Psoas muscle (tissue), 8 donors: ENCODE data around the gene KIAA2012. TPM values are rescaled to one million over a fixed set of nuclear protein-coding genes. Genes with fewer than 3 reads are reported as not detected.

ENCODE experiments used
- ATAC-seq, 4 donors: fragments of 200-7000 bp; cut with Tn5 transposase; one replicate each; pipeline ENCODE4 v1.9.1; 2020; ENCODE audit warnings: moderate library complexity in 3 of 4, mild to moderate bottlenecking in 2 of 4
- DNase-seq, 2 donors: peaks; one replicate each; pipeline ENCODE4 v3.0.0-alpha.2; 2020
- H3K27ac ChIP-seq: fragments of 200-600 bp; one replicate; pipeline ENCODE4 v1.8.0; 2022
- H3K27me3 ChIP-seq, 3 donors: fragments of 200-600 bp in 1 of 3; one replicate each; pipeline versions ENCODE4 v1.6.1 to v1.8.0; 2013 to 2022; ENCODE audit warnings: low read length in 2 of 3, mild to moderate bottlenecking in 2 of 3, moderate library complexity in 1 of 3; ENCODE audit not compliant: insufficient read depth in 3 of 3
- H3K36me3 ChIP-seq, 2 donors: fragments of 200-600 bp in 1 of 2; one replicate each; pipeline versions ENCODE4 v1.6.1 to v1.8.0; 2013 to 2022; ENCODE audit warnings: low read depth in 1 of 2, mild to moderate bottlenecking in 1 of 2, moderate library complexity in 1 of 2; ENCODE audit not compliant: insufficient read depth in 1 of 2
- H3K4me1 ChIP-seq: fragments of 200-600 bp; one replicate; pipeline ENCODE4 v1.8.0; 2022
- H3K4me3 ChIP-seq: fragments of 200-600 bp; one replicate; pipeline ENCODE4 v1.8.0; 2022; ENCODE audit warnings: mild to moderate bottlenecking
- H3K9me3 ChIP-seq: fragments of 200-600 bp; one replicate; pipeline ENCODE4 v1.8.0; 2022
- WGBS, 3 donors: extraction: QIAGEN DNeasy Blood & Tissue Kit; methylation state at CpG; one replicate each; pipeline versions ENCODE4 v1.1.6 to v1.1.7; 2013; 5-methylcytosine and 5-hydroxymethylcytosine counted together
- intact Hi-C, 2 donors: fragments of 100-400 bp; cut with DNase I; formaldehyde crosslinking; loops; one replicate each; pipeline versions ENCODE4 v1.11.0 to v1.14.2; 2022
- polyA plus RNA-seq, 3 donors: library from polyadenylated mRNA; stranded (reverse); fragments of 200-250 nt; gene quantifications; one replicate each; pipeline ENCODE4 v1.2.3, GENCODE V29; 2013
- total RNA-seq, 4 donors: library from RNA; stranded (reverse); fragmentation: NEBNext Ultra II Directional in 2 of 4; extraction: Animal tissue kit (Norgen Biotek cat#: 25700) in 2 of 4; gene quantifications; one replicate each; pipeline versions ENCODE4 v1.2.1 to v1.2.4, GENCODE V29; 2021 to 2023
- TF ChIP-seq, protein P1 (sequence below): fragments of 200-600 bp; IDR thresholded peaks from one replicate; pipeline ENCODE4 v1.8.0; 2022; ENCODE audit warnings: antibody characterized with exemption
- donor health status: healthy with polysubstance abuse.
- donor health status: DM: no; HTN: no; CAD: no; lungs with moderate emphysema.
- donor health status: Bipolar disorder and iron deficiency.
- donor health status: healthy.
- donor health status: DM: yes; HTN: yes; CAD: no.
- donor health status: DM: no; HTN: no; CAD: no.
- donor health status: DM: no; HTN: no; CAD: no.
- donor health status: DM: yes; HTN: yes; CAD: no.

The KIAA2012 gene
- total and polyA plus RNA-seq, 7 donors, result 0.03 to 0.06 TPM; not detected in 5

GRCh38 chr2:202171241-202171825, 98.3 kb downstream of the KIAA2012 start:
- DNase-seq (no peak), ATAC-seq (peak in 2 of 4 donors; percentile 42 to 49)
- H3K27ac ChIP-seq, result no peak overlapping the region
- peak overlapping the region; percentile 32 for H3K4me3 ChIP-seq
- intact Hi-C loops, result no loop called here
- peaks cover 0 to 4% (median 0%) of the 10 kb centered on the region in 3 donors for H3K27me3 ChIP-seq
- H3K9me3 ChIP-seq, result no peaks in the 10 kb centered on the region
- no peaks in the 10 kb centered on the region for H3K4me1 ChIP-seq
- TF ChIP-seq, protein P1, sequence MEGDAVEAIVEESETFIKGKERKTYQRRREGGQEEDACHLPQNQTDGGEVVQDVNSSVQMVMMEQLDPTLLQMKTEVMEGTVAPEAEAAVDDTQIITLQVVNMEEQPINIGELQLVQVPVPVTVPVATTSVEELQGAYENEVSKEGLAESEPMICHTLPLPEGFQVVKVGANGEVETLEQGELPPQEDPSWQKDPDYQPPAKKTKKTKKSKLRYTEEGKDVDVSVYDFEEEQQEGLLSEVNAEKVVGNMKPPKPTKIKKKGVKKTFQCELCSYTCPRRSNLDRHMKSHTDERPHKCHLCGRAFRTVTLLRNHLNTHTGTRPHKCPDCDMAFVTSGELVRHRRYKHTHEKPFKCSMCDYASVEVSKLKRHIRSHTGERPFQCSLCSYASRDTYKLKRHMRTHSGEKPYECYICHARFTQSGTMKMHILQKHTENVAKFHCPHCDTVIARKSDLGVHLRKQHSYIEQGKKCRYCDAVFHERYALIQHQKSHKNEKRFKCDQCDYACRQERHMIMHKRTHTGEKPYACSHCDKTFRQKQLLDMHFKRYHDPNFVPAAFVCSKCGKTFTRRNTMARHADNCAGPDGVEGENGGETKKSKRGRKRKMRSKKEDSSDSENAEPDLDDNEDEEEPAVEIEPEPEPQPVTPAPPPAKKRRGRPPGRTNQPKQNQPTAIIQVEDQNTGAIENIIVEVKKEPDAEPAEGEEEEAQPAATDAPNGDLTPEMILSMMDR, result no peak
- 19 to 24% (median 21%) methylated on average over 32 of the region's 32 CpGs for WGBS, 3 donors
- H3K36me3 ChIP-seq, result peaks cover 0 to 2% of the 10 kb centered on the region in 2 donors

DNA sequence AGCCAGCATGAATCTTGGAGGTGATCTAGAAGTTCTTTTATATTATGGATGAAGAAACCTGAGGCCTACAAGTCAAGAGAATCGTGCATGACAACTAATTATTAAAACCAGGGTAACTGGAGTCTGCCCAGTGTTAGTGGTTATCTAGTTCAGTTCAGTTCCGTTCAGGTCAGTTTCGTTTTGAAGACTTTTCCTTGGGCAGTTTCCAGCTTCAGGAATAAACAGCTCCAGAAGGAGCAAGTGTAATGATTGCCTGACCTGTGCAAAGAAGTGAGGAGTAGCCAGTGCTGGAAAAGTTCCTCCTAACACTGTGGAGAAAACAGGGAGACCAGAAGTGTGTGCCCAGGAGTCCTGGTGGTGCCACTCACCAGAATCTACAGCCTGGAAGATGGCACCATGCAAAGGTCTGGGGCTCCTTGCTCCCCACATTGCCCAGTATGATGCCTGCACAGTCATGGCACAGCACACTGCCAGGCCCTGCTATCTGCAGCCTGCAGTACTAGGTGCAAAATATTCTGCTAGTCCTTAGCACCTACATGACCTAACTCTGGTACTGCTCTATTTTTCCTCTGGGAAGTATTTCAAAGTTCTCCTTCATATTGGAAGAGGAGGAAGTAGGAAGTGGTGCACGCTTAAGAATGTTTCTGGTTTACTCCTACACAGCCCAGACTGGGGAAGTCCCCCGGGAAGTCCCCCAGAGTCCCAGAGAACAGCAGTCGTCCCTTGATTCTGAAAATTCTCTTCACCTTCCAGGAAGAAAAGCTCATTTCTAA, 99.6 kb downstream of the KIAA2012 start:
- Histone ChIP-seq H3K4me3 (no peak overlapping the region), H3K27me3 (peaks cover 0 to 4% (median 0%) of the 10 kb centered on the region in 3 donors), H3K36me3 (peaks cover 0 to 2% of the 10 kb centered on the region in 2 donors), H3K4me1 (no peaks in the 10 kb centered on the region), H3K27ac (no peak overlapping the region), H3K9me3 (no peaks in the 10 kb centered on the region)
- TF ChIP-seq, protein P1, result no peak
- ATAC-seq, result no peak
- WGBS, 3 donors, result 48 to 66% (median 58%) methylated on average over 6 of the region's 6 CpGs
- intact Hi-C loops, result no loop called here
- no peak for DNase-seq

GRCh38 chr2:202178346-202178958, 105.4 kb downstream of the KIAA2012 start:
- DNase-seq, result no peak
- WGBS, 3 donors, result 46 to 51% (median 51%) methylated on average over 7 of the region's 7 CpGs
- intact Hi-C loops, result loop anchor here (1.0 to 5.0 kb wide), 5 partner anchors 141 to 384 kb away; no protein-coding TSS in a partner anchor

DNA sequence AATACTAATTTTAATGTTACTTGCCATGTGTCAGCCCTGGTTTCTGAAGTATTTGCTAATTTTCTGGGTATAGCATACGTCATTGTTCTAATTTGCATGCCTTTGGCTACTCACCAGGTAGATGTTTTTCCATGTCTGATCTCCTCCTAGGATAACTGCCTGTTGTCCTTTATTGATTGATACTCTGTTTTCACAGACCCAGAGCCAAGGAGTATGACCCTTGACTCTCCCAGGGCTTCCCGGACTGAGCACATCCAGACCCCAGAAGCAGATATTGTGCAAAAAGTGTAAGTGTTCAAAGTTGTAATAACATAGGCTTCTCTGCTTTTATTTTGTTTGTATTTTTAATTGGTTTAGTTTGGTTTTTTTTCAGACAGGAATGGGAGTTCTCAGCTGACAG, 111.5 kb downstream of the KIAA2012 start:
- WGBS, 3 donors, result 77 to 90% (median 81%) methylated on average over 2 of the region's 2 CpGs
- Histone ChIP-seq H3K4me1 (peaks cover 12% of the 10 kb centered on the region), H3K27ac (no peak overlapping the region), H3K27me3 (no peaks in the 10 kb centered on the region), H3K36me3 (no peaks in the 10 kb centered on the region), H3K9me3 (no peaks in the 10 kb centered on the region), H3K4me3 (no peak overlapping the region)
- no peak for DNase-seq
- intact Hi-C loops, result no loop called here
- TF ChIP-seq, protein P1, result no peak
- ATAC-seq, result no peak

More at GRCh38 chr2:202178346-202178958, 105.4 kb downstream of the KIAA2012 start:
- Histone ChIP-seq H3K36me3 (peaks cover 0 to 2% of the 10 kb centered on the region in 2 donors), H3K4me1 (no peaks in the 10 kb centered on the region), H3K27ac (no peak overlapping the region), H3K27me3 (no peaks in the 10 kb centered on the region), H3K9me3 (no peaks in the 10 kb centered on the region), H3K4me3 (no peak overlapping the region)
- TF ChIP-seq, protein P1, result peak; percentile 90
- ATAC-seq, result peak; percentile 72 to 96 (median 87)
